Mucosa of stomach (tissue), 1 donor: ENCODE data around the gene SLC12A8.

Experiments used
- H3K27me3 ChIP-seq: one replicate; pipeline ENCODE4 v1.7.0; 2013; ENCODE audit warnings: mild to moderate bottlenecking, low read length; ENCODE audit not compliant: control insufficient read depth, insufficient read depth
- H3K36me3 ChIP-seq: one replicate; pipeline ENCODE4 v1.7.0; 2013; ENCODE audit warnings: low read length; ENCODE audit not compliant: control insufficient read depth, insufficient read depth
- H3K4me1 ChIP-seq: one replicate; pipeline ENCODE4 v1.7.0; 2013; ENCODE audit warnings: mild to moderate bottlenecking, low read length; ENCODE audit not compliant: control insufficient read depth, insufficient read depth
- H3K4me3 ChIP-seq: one replicate; pipeline ENCODE4 v1.7.0; 2013; ENCODE audit warnings: low read length
- H3K9ac ChIP-seq: one replicate; pipeline ENCODE4 v1.7.0; 2013; ENCODE audit warnings: mild to moderate bottlenecking, low read length, moderate library complexity
- H3K9me3 ChIP-seq: one replicate; pipeline ENCODE4 v1.7.0; 2013; ENCODE audit warnings: mild to moderate bottlenecking, low read length, moderate library complexity; ENCODE audit not compliant: control insufficient read depth
- donor health status: Pancreatic carcinoma.

The SLC12A8 gene

GRCh38 chr3:125192190-125193035 is 20.1 kb downstream of the SLC12A8 start:
- no peak overlapping the region for H3K9ac ChIP-seq
- no peaks in the 10 kb centered on the region for H3K9me3 ChIP-seq
- no peaks in the 10 kb centered on the region for H3K27me3 ChIP-seq
- H3K4me1 ChIP-seq = no peaks in the 10 kb centered on the region
- peaks cover 9% of the 10 kb centered on the region for H3K36me3 ChIP-seq
- no peak overlapping the region for H3K4me3 ChIP-seq

GRCh38 chr3:125191730-125192129 is 20.8 kb downstream of the SLC12A8 start:
- Histone ChIP-seq H3K9ac (no peak overlapping the region), H3K36me3 (peaks cover 9% of the 10 kb centered on the region), H3K4me1 (no peaks in the 10 kb centered on the region)

GRCh38 chr3:125191256-125191655 is 21.3 kb downstream of the SLC12A8 start:
- H3K36me3 ChIP-seq = peaks cover 9% of the 10 kb centered on the region
- H3K9me3 ChIP-seq = no peaks in the 10 kb centered on the region
- H3K4me3 ChIP-seq = no peak overlapping the region
- no peaks in the 10 kb centered on the region for H3K27me3 ChIP-seq
- H3K9ac ChIP-seq = no peak overlapping the region
- H3K4me1 ChIP-seq = no peaks in the 10 kb centered on the region

More at GRCh38 chr3:125191730-125192129, 20.8 kb downstream of the SLC12A8 start:
- Histone ChIP-seq H3K9me3 (no peaks in the 10 kb centered on the region), H3K27me3 (no peaks in the 10 kb centered on the region), H3K4me3 (no peak overlapping the region)

- H3K9ac ChIP-seq = no peak overlapping the region
- no peaks in the 10 kb centered on the region for H3K4me1 ChIP-seq
- H3K27me3 ChIP-seq = no peaks in the 10 kb centered on the region
- no peak overlapping the region for H3K4me3 ChIP-seq
- H3K36me3 ChIP-seq = peaks cover 9% of the 10 kb centered on the region
- no peaks in the 10 kb centered on the region for H3K9me3 ChIP-seq
Observed at GRCh38 chr3:125190786-125191185, 21.8 kb downstream of the SLC12A8 start.

- Histone ChIP-seq H3K27me3 (no peaks in the 10 kb centered on the region), H3K36me3 (peaks cover 9% of the 10 kb centered on the region), H3K4me3 (no peak overlapping the region), H3K9ac (no peak overlapping the region), H3K9me3 (no peaks in the 10 kb centered on the region), H3K4me1 (no peaks in the 10 kb centered on the region)
Observed at GRCh38 chr3:125189378-125190165, 23.0 kb downstream of the SLC12A8 start.

GRCh38 chr3:125188955-125189354 is 23.6 kb downstream of the SLC12A8 start:
- H3K9me3 ChIP-seq = no peaks in the 10 kb centered on the region

GRCh38 chr3:125187599-125187910 is 25.0 kb downstream of the SLC12A8 start:
- Histone ChIP-seq H3K36me3 (peaks cover 9% of the 10 kb centered on the region), H3K9me3 (no peaks in the 10 kb centered on the region), H3K27me3 (no peaks in the 10 kb centered on the region), H3K4me3 (no peak overlapping the region), H3K9ac (no peak overlapping the region), H3K4me1 (no peaks in the 10 kb centered on the region)

More at GRCh38 chr3:125188955-125189354, 23.6 kb downstream of the SLC12A8 start:
- no peaks in the 10 kb centered on the region for H3K4me1 ChIP-seq
- H3K36me3 ChIP-seq = peaks cover 9% of the 10 kb centered on the region
- H3K9ac ChIP-seq = no peak overlapping the region
- H3K4me3 ChIP-seq = no peak overlapping the region
- no peaks in the 10 kb centered on the region for H3K27me3 ChIP-seq

- H3K27me3 ChIP-seq = no peaks in the 10 kb centered on the region
- H3K36me3 ChIP-seq = peaks cover 9% of the 10 kb centered on the region
- H3K4me1 ChIP-seq = no peaks in the 10 kb centered on the region
- H3K4me3 ChIP-seq = no peak overlapping the region
- no peak overlapping the region for H3K9ac ChIP-seq
- H3K9me3 ChIP-seq = no peaks in the 10 kb centered on the region
Observed at GRCh38 chr3:125186800-125187598, 25.5 kb downstream of the SLC12A8 start.

GRCh38 chr3:125186261-125186787 is 26.2 kb downstream of the SLC12A8 start:
- no peaks in the 10 kb centered on the region for H3K4me1 ChIP-seq
- H3K27me3 ChIP-seq = no peaks in the 10 kb centered on the region

GRCh38 chr3:125185805-125186204 is 26.7 kb downstream of the SLC12A8 start:
- no peaks in the 10 kb centered on the region for H3K4me1 ChIP-seq
- peaks cover 9% of the 10 kb centered on the region for H3K36me3 ChIP-seq
- H3K9me3 ChIP-seq = no peaks in the 10 kb centered on the region
- no peak overlapping the region for H3K9ac ChIP-seq
- no peak overlapping the region for H3K4me3 ChIP-seq
- no peaks in the 10 kb centered on the region for H3K27me3 ChIP-seq

More at GRCh38 chr3:125186261-125186787, 26.2 kb downstream of the SLC12A8 start:
- Histone ChIP-seq H3K36me3 (peaks cover 9% of the 10 kb centered on the region), H3K9me3 (no peaks in the 10 kb centered on the region), H3K4me3 (no peak overlapping the region), H3K9ac (no peak overlapping the region)

GRCh38 chr3:125179884-125180240 is 32.7 kb downstream of the SLC12A8 start:
- Histone ChIP-seq H3K9me3 (no peaks in the 10 kb centered on the region), H3K36me3 (no peaks in the 10 kb centered on the region), H3K4me3 (no peak overlapping the region), H3K27me3 (no peaks in the 10 kb centered on the region), H3K4me1 (no peaks in the 10 kb centered on the region), H3K9ac (no peak overlapping the region)
